Liver (tissue), 9 donors: ENCODE results near the gene ROBO3. TPM values are rescaled to one million over a fixed set of nuclear protein-coding genes. Genes with fewer than 3 reads are reported as not detected.

Experiments
- DNase-seq: peaks from one replicate; pipeline ENCODE4 v3.0.0-alpha.2; 2017; ENCODE audit warnings: low spot score
- H3K27ac ChIP-seq, 2 donors: one replicate each; pipeline ENCODE4 v1.7.0; 2013; ENCODE audit warnings: inconsistent platforms in 2 of 2, low read length in 2 of 2, control low read depth in 1 of 2, low read depth in 1 of 2, mild to moderate bottlenecking in 1 of 2
- H3K27me3 ChIP-seq, 4 donors: one replicate each; pipeline versions ENCODE4 v1.6.1 to v1.7.0; 2013; ENCODE audit warnings: low read length in 3 of 4, inconsistent platforms in 1 of 4, mild to moderate bottlenecking in 1 of 4, moderate library complexity in 1 of 4; ENCODE audit not compliant: control insufficient read depth in 4 of 4, insufficient read depth in 4 of 4
- H3K36me3 ChIP-seq, 4 donors: one replicate each; pipeline versions ENCODE4 v1.6.1 to v1.7.0; 2013; ENCODE audit warnings: low read length in 3 of 4, mild to moderate bottlenecking in 3 of 4, low read depth in 1 of 4, moderate library complexity in 1 of 4; ENCODE audit not compliant: control insufficient read depth in 4 of 4, insufficient read depth in 3 of 4
- H3K4me1 ChIP-seq, 4 donors: one replicate each; pipeline versions ENCODE4 v1.6.1 to v1.7.0; 2013; ENCODE audit warnings: low read length in 3 of 4, mild to moderate bottlenecking in 3 of 4, moderate library complexity in 1 of 4; ENCODE audit not compliant: control insufficient read depth in 4 of 4, insufficient read depth in 4 of 4
- H3K4me3 ChIP-seq, 3 donors: one replicate each; pipeline versions ENCODE4 v1.6.1 to v1.7.0; 2013; ENCODE audit warnings: low read length in 3 of 3, control low read depth in 1 of 3, low read depth in 1 of 3, mild to moderate bottlenecking in 1 of 3
- H3K9ac ChIP-seq, 2 donors: one replicate each; pipeline ENCODE4 v1.7.0; 2013; ENCODE audit warnings: low read length in 2 of 2, mild to moderate bottlenecking in 2 of 2, moderate library complexity in 2 of 2, control low read depth in 1 of 2, low read depth in 1 of 2
- H3K9me3 ChIP-seq, 4 donors: one replicate each; pipeline versions ENCODE4 v1.6.1 to v1.7.0; 2013; ENCODE audit warnings: low read length in 3 of 4; ENCODE audit not compliant: control insufficient read depth in 4 of 4
- ATF3 ChIP-seq: IDR thresholded peaks from 2 replicates; pipeline ENCODE4 v1.6.1; 2016; ENCODE audit warnings: antibody characterized with exemption
- EGR1 ChIP-seq, 2 donors: IDR thresholded peaks; 2 replicates each; pipeline ENCODE4 v1.6.1; 2016 to 2018; ENCODE audit warnings: antibody characterized with exemption in 2 of 2, low read depth in 2 of 2
- FOXA1 ChIP-seq: IDR thresholded peaks from 2 replicates; pipeline ENCODE4 v1.6.1; 2016; ENCODE audit warnings: antibody characterized with exemption
- FOXA2 ChIP-seq: IDR thresholded peaks from 2 replicates; pipeline ENCODE4 v1.6.1; 2016; ENCODE audit warnings: antibody characterized with exemption
- GABPA ChIP-seq, 2 donors: IDR thresholded peaks in 1 of 2; conservative IDR thresholded peaks in 1 of 2; 2 replicates each; pipeline ENCODE4 v1.6.1; 2016; ENCODE audit warnings: antibody characterized with exemption in 2 of 2, mild to moderate bottlenecking in 1 of 2, moderate library complexity in 1 of 2
- HNF4A ChIP-seq, 2 donors: conservative IDR thresholded peaks; 2 replicates each; pipeline ENCODE4 v1.6.1; 2016; ENCODE audit warnings: antibody characterized with exemption in 2 of 2, mild to moderate bottlenecking in 2 of 2
- HNF4G ChIP-seq: IDR thresholded peaks from 2 replicates; pipeline ENCODE4 v1.6.1; 2016; ENCODE audit warnings: antibody characterized with exemption
- JUND ChIP-seq, 2 donors: IDR thresholded peaks; 2 replicates each; pipeline ENCODE4 v1.6.1; 2016; ENCODE audit warnings: antibody characterized with exemption in 2 of 2
- MAX ChIP-seq: IDR thresholded peaks from 2 replicates; pipeline ENCODE4 v1.6.1; 2016; ENCODE audit warnings: antibody characterized with exemption
- NR2F2 ChIP-seq: IDR thresholded peaks from 2 replicates; pipeline ENCODE4 v1.6.1; 2016; ENCODE audit warnings: antibody characterized with exemption
- RAD21 ChIP-seq, 2 donors: IDR thresholded peaks; 2 replicates each; pipeline ENCODE4 v1.6.1; 2016; ENCODE audit warnings: antibody characterized with exemption in 2 of 2, mild to moderate bottlenecking in 2 of 2
- REST ChIP-seq: IDR thresholded peaks from 2 replicates; pipeline ENCODE4 v1.6.1; 2016; ENCODE audit warnings: antibody characterized with exemption, mild to moderate bottlenecking
- RXRA ChIP-seq, 2 donors: IDR thresholded peaks; 2 replicates each; pipeline ENCODE4 v1.6.1; 2017 to 2018; ENCODE audit warnings: antibody characterized with exemption in 2 of 2, mild to moderate bottlenecking in 1 of 2
- SP1 ChIP-seq: IDR thresholded peaks from 2 replicates; pipeline ENCODE4 v1.6.1; 2018; ENCODE audit warnings: antibody characterized with exemption, mild to moderate bottlenecking
- TAF1 ChIP-seq: conservative IDR thresholded peaks from 2 replicates; pipeline ENCODE4 v1.6.1; 2016; ENCODE audit warnings: antibody characterized with exemption, mild to moderate bottlenecking
- YY1 ChIP-seq: IDR thresholded peaks from 2 replicates; pipeline ENCODE4 v1.6.1; 2016; ENCODE audit warnings: antibody characterized with exemption, mild to moderate bottlenecking
- ZBTB33 ChIP-seq: IDR thresholded peaks from 2 replicates; pipeline ENCODE4 v1.6.1; 2016; ENCODE audit warnings: antibody characterized with exemption
- WGBS: extraction: QIAGEN DNeasy Blood & Tissue Kit; methylation state at CpG from one replicate; pipeline ENCODE4 v1.1.7; 2013; 5-methylcytosine and 5-hydroxymethylcytosine counted together
- polyA plus RNA-seq, 2 donors: library from polyadenylated mRNA; stranded (reverse) in 1 of 2; unstranded in 1 of 2; fragments of 200-250 nt in 1 of 2; fragments of >200 nt in 1 of 2; fragmentation: Nextera tagmentation in 1 of 2; extraction: Ambion mirVana in 1 of 2; gene quantifications; one replicate each; pipeline versions ENCODE4 v1.2.1 to v1.2.3, GENCODE V29; 2013 to 2015
- total RNA-seq, 2 donors: library from RNA; depleted of rRNA; stranded (reverse); fragments of >200 nt; gene quantifications; one replicate each; pipeline ENCODE4 v1.2.3, GENCODE V29; 2014
- TF ChIP-seq, protein P1 (sequence below): fragments of 150-350 bp; IDR thresholded peaks from 2 replicates; pipeline ENCODE4 v1.5.1; 2017; ENCODE audit warnings: improper control_type of control experiment, low read depth, low read length; ENCODE audit not compliant: missing input control
- donor health status: healthy.
- donor health status: healthy.
- donor health status: healthy.
- donor health status: healthy.
- donor health status: healthy.

Gene ROBO3
- total and polyA plus RNA-seq, 4 donors, result 1.1 to 2.2 (median 1.4) TPM

DNA sequence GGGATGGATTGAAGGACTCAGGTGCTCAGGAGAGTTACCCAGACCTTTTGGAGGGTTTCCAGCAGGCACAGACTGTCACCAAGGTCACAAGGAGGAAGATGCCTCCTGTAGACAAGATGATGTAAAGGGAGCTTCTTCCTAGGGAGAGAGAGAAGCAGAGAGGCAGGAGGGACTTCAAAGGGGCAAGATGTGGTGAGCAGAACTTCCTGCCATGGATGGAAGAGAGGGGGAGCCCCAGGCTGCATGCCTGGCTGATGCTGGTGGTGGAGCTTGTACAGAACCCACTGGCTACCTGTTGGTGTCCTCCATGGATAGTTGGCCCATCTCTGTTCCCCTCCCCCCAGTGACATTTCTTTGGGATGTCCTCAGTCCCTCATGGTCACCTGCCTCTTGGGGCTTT, 58.1 kb downstream of the ROBO3 start:
- Histone ChIP-seq H3K27me3 (no peaks in the 10 kb centered on the region), H3K9me3 (no peaks in the 10 kb centered on the region), H3K4me1 (peaks cover 2 to 23% (median 14%) of the 10 kb centered on the region in 4 donors), H3K9ac (no peak overlapping the region), H3K27ac (no peak overlapping the region), H3K4me3 (no peak overlapping the region), H3K36me3 (no peaks in the 10 kb centered on the region)
- DNase-seq, result no peak
- no peak for TF ChIP-seq ZBTB33
- TF ChIP-seq HNF4G, result no peak

- TF ChIP-seq MAX, result peak; percentile 67
- peak; percentile 95 for TF ChIP-seq SP1
- TF ChIP-seq HNF4G, result peak; percentile 93
- TF ChIP-seq EGR1 (IDR thresholded peaks at IDR 0.05; ENCODE audit: low read depth in 2 of 2), result peak in 1 of 2 donors; percentile 45
- TF ChIP-seq HNF4A (conservative IDR thresholded peaks at IDR 0.05), result peak; percentile 99
- peak; percentile 45 for TF ChIP-seq YY1
- peak; percentile 73 to 85 for TF ChIP-seq RXRA (IDR thresholded peaks at IDR 0.05)
- TF ChIP-seq, protein P1, sequence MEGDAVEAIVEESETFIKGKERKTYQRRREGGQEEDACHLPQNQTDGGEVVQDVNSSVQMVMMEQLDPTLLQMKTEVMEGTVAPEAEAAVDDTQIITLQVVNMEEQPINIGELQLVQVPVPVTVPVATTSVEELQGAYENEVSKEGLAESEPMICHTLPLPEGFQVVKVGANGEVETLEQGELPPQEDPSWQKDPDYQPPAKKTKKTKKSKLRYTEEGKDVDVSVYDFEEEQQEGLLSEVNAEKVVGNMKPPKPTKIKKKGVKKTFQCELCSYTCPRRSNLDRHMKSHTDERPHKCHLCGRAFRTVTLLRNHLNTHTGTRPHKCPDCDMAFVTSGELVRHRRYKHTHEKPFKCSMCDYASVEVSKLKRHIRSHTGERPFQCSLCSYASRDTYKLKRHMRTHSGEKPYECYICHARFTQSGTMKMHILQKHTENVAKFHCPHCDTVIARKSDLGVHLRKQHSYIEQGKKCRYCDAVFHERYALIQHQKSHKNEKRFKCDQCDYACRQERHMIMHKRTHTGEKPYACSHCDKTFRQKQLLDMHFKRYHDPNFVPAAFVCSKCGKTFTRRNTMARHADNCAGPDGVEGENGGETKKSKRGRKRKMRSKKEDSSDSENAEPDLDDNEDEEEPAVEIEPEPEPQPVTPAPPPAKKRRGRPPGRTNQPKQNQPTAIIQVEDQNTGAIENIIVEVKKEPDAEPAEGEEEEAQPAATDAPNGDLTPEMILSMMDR, result no peak
- no peak for TF ChIP-seq FOXA1
- TF ChIP-seq GABPA (IDR thresholded peaks at IDR 0.05 in 1 of 2, conservative IDR thresholded peaks at IDR 0.05 in 1 of 2), result peak in 1 of 2 donors; percentile 59
- TF ChIP-seq ZBTB33, result peak; percentile 63
- peak; percentile 43 to 48 for TF ChIP-seq RAD21 (IDR thresholded peaks at IDR 0.05)
- TF ChIP-seq ATF3, result no peak
- TF ChIP-seq JUND (IDR thresholded peaks at IDR 0.05), result peak; percentile 51 to 80
- no peak for TF ChIP-seq TAF1
- TF ChIP-seq NR2F2, result no peak
- TF ChIP-seq FOXA2, result peak; percentile 50
- TF ChIP-seq REST, result peak; percentile 33
These were observed 63.9 kb downstream of the ROBO3 start for GRCh38 chr11:124928942-124929665.

More at GRCh38 chr11:124928942-124929665, 63.9 kb downstream of the ROBO3 start:
- Histone ChIP-seq H3K9ac (no peak overlapping the region), H3K36me3 (no peaks in the 10 kb centered on the region), H3K9me3 (no peaks in the 10 kb centered on the region), H3K4me1 (peaks cover 3 to 30% (median 17%) of the 10 kb centered on the region in 4 donors), H3K4me3 (no peak overlapping the region), H3K27ac (peak overlapping the region; percentile 38 to 77), H3K27me3 (no peaks in the 10 kb centered on the region)
- no peak for DNase-seq
- WGBS, result 14% methylated on average over 4 of the region's 4 CpGs
